Neural progenitor cell (in vitro differentiated cells): ENCODE data around the gene IGSF21.

Experiments used
- EZH2 ChIP-seq: fragments of 200-600 bp; sonication (generic); IDR thresholded peaks from 2 replicates; pipeline ENCODE4 v1.6.1; 2017; ENCODE audit warnings: antibody characterized with exemption, mild to moderate bottlenecking, moderate library complexity
- EZH2phosphoT487 ChIP-seq: fragments of 200-600 bp; sonication (generic); IDR thresholded peaks from 2 replicates; pipeline ENCODE4 v1.6.1; 2017; ENCODE audit warnings: antibody characterized with exemption
- TF ChIP-seq, protein P1 (sequence below): fragments of 200-600 bp; sonication (generic); IDR thresholded peaks from 2 replicates; pipeline ENCODE4 v1.5.1; 2017; ENCODE audit warnings: antibody characterized with exemption, mild to moderate bottlenecking

DNA sequence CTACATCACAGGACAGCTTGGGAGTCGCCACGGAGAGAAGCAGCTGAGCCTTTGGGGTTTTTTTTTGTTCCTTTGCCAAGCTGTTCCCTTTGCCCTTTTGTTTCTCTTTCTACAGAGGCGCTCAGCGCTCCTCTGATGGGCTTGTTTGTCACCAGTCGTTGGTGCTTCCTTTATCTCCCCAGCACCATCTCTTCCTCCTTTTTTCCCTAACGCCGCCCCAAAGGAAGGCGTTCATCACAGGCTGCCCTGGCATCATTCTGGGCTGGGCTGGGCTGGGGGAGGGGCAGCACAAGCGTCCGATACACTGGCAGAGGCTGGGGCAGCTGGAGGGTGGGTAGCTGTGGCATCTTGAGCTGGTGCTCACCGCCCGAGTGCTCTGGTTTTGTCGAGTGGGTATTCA, 10.5 kb downstream of the IGSF21 start:
- TF ChIP-seq, protein P1, sequence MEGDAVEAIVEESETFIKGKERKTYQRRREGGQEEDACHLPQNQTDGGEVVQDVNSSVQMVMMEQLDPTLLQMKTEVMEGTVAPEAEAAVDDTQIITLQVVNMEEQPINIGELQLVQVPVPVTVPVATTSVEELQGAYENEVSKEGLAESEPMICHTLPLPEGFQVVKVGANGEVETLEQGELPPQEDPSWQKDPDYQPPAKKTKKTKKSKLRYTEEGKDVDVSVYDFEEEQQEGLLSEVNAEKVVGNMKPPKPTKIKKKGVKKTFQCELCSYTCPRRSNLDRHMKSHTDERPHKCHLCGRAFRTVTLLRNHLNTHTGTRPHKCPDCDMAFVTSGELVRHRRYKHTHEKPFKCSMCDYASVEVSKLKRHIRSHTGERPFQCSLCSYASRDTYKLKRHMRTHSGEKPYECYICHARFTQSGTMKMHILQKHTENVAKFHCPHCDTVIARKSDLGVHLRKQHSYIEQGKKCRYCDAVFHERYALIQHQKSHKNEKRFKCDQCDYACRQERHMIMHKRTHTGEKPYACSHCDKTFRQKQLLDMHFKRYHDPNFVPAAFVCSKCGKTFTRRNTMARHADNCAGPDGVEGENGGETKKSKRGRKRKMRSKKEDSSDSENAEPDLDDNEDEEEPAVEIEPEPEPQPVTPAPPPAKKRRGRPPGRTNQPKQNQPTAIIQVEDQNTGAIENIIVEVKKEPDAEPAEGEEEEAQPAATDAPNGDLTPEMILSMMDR = no peak
- TF ChIP-seq EZH2phosphoT487 = no peak
- no peak for TF ChIP-seq EZH2
